Limb (tissue), 2 donors: ENCODE results near the gene TYROBP.
"Not testable (repeated sequence)": the region's sequence is repeated elsewhere in the genome, so short reads cannot be mapped to it uniquely, and the experiment has no call there.

Experiments
- DNase-seq, 2 donors: peaks; one replicate each; pipeline ENCODE4 v3.0.0-alpha.2; 2016; ENCODE audit errors: extremely low spot score in 2 of 2

The TYROBP gene

DNA sequence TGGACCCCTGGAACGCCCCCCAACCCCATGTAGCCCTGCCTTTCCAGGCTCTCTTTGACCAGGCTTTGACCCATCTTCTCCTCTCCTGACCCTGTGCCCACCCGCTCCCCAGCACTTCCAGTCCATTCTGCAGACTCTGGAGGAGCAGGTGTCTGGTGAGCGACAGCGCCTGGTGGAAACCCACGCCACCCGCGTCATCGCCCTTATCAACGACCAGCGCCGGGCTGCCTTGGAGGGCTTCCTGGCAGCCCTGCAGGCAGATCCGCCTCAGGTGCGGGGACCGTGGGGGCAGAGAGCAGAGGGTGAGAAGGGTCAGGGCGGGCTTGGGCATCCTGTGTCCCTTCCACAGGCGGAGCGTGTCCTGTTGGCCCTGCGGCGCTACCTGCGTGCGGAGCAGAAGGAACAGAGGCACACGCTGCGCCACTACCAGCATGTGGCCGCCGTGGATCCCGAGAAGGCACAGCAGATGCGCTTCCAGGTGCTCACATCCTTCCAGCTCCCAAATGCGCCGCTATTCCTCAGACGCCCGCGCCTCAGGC lies 33.6 kb downstream of the TYROBP start:
- DNase-seq: no peak

DNA sequence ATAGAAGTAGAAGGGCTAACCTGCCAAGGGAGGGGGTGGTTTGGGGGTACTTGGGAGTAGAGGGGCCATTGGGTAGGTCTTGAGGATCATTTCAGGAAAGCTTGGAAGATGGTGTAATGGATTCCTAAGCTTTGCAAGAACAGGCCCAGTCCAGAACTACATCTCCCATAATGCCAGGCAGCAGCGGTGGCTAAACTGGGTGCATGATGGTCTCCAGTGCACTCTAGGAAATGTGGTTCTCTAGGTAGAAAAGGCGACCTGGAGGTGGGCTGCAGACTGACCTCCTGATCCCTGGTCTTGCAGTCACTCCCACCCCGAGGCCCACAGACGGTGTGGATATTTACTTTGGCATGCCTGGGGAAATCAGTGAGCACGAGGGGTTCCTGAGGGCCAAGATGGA lies 35.9 kb downstream of the TYROBP start:
- no peak for DNase-seq

DNA sequence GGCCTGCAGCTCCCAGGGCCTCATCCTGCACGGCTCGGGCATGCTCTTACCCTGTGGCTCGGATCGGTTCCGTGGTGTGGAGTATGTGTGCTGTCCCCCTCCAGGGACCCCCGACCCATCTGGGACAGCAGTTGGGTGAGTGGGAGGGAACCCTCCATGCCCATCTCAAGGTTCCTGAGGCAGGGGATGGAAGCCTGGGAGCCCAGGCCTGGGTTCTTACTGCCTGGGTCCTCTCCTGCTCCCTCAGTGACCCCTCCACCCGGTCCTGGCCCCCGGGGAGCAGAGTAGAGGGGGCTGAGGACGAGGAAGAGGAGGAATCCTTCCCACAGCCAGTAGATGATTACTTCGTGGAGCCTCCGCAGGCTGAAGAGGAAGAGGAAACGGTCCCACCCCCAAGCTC lies 36.5 kb downstream of the TYROBP start:
- no peak for DNase-seq

DNA sequence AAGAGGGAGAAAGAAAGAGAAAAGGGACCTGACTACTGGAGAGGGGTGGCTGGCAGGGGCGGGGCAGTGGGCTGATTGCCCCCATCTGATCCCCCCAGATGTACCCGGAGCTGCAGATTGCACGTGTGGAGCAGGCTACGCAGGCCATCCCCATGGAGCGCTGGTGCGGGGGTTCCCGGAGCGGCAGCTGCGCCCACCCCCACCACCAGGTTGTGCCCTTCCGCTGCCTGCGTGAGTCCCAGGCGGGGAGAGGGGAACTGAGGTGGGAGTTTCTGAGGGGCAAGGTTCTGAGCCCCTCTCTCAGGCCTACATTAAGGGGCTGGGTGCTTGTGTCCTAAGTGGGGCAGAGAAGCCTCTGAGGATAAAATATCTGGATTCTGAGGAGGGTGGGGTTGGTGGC lies 37.3 kb downstream of the TYROBP start:
- no peak for DNase-seq

DNA sequence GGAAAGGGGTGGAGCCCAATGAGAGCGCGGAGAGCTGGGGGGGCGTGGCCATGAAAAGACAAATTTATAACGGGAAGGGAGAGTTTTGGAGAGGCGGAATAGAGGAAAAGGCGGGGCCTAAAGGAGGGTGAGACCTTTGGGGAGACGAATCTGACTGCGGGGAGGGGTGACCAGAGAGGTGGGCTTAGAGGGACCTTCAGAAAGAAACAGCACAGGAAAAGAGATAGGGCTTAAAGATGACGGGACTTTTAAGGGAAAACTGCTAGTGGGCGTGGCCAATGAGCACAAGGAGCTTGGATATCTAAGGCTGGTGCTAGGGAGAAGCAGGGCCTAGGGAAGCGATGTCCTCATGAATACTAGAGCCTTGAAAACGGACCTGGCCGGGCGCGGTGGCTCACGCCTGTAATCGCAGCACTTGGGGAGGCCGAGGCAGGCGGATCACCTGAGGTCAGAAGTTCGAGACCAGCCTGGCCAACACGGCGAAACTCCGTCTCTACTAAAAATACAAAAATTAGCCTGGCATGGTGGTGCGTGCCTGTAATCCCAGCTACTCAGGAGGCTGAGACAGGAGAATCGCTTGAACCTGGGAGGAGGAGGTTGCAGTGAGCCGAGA lies 37.9 kb downstream of the TYROBP start:
- not testable (repeated sequence) for DNase-seq

DNA sequence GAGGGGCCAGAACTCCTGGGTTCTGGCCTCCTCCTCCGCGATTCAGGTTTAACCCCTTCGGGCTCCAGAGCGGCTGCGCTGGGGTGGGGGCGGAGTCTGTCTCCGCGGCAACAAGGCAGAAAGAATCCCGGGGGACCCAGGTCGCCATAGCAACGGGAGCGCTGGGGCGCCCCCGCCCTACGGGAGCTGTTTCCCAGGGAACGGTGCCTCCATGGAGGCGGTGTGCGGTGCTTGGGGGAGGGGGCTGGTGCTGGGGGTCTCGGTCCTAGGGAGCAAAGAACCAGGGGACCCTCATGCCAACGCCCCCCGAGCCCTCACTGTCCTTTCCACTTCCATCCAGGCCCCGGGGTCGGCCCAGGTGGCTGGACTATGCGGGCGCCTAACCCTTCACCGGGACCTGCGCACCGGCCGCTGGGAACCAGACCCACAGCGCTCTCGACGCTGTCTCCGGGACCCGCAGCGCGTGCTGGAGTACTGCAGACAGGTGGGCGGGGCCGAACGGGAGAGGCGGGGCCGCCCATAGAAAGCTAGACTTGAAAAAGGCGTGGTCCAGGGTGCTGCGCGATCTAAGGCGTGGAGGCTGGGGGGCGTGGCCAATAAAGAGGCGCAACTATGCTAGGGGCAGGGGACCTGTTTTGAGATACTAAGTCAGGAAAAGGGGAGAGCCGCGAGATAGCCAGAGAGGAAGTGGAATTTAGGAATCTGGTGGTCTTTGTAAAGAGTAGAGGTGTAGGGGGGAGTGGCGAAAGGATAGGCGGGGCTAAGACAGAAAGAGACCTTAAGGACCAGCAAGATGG lies 38.6 kb downstream of the TYROBP start:
- DNase-seq: peak in 1 of 2 donors; percentile 90

DNA sequence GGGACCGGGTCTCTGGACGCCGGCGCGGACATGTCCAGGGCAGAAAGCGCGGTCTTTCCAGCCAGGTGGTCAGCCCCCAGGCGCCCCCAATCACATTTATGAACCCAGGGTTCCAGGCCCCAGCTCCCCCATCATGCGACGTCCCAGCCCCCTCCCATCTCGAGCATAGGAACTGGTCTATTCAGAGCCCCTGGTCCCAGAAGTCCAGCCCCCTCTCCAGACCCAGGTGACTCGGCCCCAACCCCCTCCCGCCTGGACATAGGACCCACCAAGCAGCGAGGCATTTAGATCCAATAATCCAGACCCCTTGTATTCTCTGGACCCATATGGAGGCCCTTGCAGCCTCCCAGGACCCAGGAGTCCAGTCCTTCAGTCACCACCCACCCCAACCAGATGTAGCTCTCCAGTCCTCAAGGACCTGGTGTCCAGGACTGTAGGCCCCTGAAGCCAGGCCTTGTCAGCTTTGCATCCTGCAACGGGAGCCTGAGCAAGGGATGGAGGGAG lies 39.2 kb downstream of the TYROBP start:
- no peak for DNase-seq

DNA sequence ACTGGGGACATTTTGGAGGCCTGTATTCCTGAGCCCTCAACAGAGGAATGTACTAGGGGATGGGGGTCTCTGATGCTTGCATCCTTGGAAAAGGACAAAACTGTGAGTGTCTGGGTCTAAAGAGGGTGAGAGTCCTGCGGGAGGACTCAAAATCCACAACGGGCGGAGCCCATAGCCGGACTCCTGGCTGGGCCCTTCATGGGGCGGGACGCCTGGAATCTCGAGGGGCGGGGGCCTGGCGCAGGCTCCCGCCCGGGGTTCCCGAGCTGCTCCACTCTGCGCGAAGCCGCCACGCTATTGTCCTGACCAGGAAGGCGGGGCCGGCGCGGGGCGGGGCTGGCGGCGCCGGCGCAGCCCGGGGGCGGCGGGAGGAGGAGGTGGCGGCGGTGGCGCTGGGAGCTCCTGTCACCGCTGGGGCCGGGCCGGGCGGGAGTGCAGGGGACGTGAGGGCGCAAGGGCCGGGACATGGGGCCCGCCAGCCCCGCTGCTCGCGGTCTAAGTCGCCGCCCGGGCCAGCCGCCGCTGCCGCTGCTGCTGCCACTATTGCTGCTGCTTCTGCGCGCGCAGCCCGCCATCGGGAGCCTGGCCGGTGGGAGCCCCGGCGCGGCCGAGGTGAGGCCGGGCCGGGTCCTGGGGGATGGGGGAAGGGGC lies 39.8 kb downstream of the TYROBP start, which contains the start of gene APLP1:
Gene APLP1 (plus strand): TSS at position 403 of the 651 bp plus-strand sequence. CDS start 63 bp downstream, at position 466.
- peak; percentile 32 to 85 for DNase-seq

DNA sequence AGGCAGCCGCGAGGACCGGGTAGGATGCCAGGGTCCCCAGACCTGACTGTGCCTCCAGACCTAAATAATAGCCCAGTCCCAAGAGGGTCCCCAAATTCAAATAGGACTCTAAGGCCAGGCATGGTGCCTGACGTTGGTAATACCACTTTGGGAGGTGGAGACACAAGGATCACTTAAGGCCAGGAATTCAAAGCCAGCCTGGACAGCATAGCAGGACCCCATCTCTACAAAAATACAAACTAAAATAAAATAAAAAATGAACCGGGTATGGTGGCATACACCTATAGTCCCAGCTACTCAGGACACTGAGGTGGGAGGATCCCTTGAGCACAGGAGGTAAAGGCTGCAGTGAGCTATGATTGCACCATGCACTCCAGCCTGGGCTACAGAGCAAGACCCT lies 45.1 kb downstream of the TYROBP start:
- DNase-seq: no peak

DNA sequence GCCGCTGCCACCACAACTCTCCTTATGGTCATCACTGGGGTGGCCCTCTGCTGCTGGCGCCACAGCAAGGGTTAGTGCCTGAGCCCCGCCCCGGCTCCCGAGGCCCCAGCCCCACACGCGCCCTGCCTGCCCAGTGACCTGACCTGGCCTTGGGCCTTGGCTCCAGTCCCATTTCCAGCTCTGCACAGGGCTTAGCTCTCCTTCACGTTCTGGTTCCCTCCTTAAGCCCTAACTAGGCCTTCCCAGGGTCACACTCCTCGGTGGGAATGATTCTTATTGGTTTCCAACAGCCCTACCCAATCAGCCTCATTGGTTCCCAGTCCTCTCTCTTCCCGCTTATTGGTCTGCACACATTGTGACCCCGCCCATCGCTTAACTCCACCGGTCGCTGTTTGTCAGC lies 45.6 kb downstream of the TYROBP start:
- DNase-seq: no peak

DNA sequence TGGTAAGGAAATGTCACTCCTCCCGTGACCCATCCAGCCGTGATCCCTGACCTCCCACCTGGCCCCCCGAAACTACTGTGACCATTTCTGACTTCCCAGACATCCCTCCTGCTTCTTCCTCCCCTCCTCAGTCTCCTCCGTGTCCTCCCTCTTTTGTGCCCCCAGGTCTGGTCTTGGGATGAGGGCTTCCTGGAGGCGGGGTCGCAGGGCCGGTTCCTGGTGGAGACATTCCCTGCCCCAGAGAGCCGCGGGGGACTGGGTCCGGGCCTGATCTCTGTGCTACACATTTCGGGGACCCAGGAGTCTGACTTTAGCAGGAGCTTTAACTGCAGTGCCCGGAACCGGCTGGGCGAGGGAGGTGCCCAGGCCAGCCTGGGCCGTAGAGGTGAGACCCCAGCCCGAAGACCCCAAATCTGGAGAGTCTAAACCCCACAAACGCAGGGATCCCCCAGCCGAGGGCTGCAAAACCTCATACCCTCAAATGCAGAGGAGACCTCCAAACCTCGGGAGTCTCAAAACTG lies 46.4 kb downstream of the TYROBP start:
- no peak for DNase-seq

DNA sequence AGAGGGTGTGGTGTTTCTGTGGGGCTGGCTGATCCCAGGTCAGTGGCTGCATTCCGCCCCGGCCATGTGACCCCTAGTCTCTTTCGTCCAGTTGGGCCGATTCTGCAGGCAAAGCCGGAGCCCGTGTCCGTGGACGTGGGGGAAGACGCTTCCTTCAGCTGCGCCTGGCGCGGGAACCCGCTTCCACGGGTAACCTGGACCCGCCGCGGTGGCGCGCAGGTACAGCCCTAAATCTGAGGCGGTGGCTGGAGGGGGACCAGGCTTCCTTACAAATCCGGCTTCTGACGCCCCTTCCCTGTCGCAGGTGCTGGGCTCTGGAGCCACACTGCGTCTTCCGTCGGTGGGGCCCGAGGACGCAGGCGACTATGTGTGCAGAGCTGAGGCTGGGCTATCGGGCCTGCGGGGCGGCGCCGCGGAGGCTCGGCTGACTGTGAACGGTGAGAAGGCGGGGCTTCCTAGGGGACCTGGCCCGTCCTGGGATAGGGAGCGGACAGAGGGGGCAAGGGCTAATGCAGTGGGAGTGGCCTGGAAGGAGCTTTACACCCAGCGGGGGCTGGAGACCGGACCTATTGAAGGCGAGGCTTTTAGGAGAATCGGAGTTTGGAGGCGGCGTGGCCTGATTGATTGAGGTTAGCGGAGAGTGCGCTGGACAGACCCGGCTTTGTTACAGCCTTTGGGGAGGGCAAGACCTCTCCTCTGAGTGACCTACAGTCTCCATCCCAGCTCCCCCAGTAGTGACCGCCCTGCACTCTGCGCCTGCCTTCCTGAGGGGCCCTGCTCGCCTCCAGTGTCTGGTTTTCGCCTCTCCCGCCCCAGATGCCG lies 47.1 kb downstream of the TYROBP start:
- no peak for DNase-seq

DNA sequence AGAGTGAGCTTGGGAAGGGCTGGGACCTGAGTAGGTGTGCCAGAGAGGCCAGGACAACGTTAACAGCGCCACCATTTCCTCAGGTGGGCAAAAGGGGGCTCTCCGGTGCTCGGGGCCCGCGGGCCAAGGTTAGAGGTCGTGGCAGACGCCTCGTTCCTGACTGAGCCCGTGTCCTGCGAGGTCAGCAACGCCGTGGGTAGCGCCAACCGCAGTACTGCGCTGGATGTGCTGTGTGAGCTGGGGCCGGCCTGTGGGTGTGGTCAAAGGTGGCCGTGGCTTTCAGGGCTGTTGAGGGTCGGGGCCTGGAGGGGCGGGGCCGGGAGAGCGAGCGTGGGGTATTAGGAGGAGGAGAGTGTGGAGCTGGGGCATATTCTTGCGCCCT lies 47.7 kb downstream of the TYROBP start:
- no peak for DNase-seq

DNA sequence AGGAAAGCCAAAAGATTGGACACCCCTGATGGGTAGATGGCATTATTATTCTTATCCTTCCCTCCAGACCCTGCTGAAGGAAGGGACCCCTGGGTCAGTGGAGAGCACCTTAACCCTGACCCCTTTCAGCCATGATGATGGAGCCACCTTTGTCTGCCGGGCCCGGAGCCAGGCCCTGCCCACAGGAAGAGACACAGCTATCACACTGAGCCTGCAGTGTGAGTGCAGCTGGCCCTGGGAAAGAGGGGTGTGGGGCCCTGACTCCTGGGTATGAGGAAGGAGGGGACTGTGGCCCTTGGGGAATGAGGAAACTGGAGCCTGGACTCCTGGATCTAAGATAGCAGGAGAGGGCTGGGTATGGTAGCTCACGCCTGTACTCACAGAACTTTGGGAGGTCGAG lies 48.7 kb downstream of the TYROBP start:
- no peak for DNase-seq

DNA sequence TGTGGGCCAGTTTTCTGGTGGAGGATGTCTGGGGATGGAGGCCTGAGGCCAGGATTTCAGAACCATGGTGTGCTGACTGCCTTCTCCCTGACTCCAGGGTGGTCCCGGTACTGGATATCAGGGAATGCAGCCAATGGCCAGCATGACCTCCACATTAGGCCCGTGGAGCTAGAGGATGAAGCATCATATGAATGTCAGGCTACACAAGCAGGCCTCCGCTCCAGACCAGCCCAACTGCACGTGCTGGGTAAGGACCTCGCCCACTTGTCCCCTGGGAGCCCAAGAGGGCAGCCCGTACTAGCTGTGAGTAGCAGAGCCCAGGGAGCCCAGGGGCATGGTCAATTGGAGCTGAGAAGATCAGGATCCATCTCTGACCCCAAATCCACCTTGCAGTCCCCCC lies 49.8 kb downstream of the TYROBP start:
- no peak for DNase-seq

DNA sequence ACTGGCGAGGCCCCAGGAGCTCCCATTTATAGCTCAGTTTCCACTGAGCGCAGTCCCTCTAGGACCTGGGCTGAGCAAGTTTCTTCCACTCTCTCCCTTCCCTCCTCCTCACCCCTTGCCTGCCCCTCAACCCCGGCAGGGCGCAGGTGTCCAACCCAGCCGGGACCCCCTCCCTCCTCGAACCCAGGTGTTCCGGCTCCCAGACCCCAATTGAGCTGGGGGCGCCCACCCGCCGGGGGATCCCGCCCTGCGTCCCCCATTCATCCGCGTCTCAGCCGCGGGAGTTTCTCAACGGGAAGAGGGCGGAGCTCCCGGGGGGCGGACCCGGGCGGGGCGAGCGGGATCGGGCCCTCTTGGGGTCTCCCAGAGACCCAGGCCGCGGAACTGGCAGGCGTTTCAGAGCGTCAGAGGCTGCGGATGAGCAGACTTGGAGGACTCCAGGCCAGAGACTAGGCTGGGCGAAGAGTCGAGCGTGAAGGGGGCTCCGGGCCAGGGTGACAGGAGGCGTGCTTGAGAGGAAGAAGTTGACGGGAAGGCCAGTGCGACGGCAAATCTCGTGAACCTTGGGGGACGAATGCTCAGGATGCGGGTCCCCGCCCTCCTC lies 51.4 kb downstream of the TYROBP start, which contains the start of gene KIRREL2:
Gene KIRREL2 (plus strand): TSS at position 366 of the 604 bp plus-strand sequence. CDS start 209 bp downstream, at position 575.
- peak in 1 of 2 donors; percentile 78 for DNase-seq
